Measurements from ENCODE around the gene ZNF83. TPM values are rescaled to one million over a fixed set of nuclear protein-coding genes. Genes with fewer than 3 reads are reported as not detected.
"Not testable (repeated sequence)": the region's sequence is repeated elsewhere in the genome, so short reads cannot be mapped to it uniquely, and the experiment has no call there.

ZNF83 gene
- polyA plus RNA-seq, 10 donors, result 25.8 to 81.0 (median 36.4) TPM

GRCh38 chr19:52646571-52647217, 8.5 kb upstream of the ZNF83 start:
- DNase-seq, result no peak

GRCh38 chr19:52640916-52641315, 2.8 kb upstream of the ZNF83 start:
- DNase-seq, result peak in 1 of 3 donors; percentile 30

GRCh38 chr19:52639996-52640395, 1.8 kb upstream of the ZNF83 start:
- no peak for DNase-seq

- DNase-seq, result no peak
Observed at GRCh38 chr19:52638601-52639000, 446 bp upstream of the ZNF83 start.

DNA sequence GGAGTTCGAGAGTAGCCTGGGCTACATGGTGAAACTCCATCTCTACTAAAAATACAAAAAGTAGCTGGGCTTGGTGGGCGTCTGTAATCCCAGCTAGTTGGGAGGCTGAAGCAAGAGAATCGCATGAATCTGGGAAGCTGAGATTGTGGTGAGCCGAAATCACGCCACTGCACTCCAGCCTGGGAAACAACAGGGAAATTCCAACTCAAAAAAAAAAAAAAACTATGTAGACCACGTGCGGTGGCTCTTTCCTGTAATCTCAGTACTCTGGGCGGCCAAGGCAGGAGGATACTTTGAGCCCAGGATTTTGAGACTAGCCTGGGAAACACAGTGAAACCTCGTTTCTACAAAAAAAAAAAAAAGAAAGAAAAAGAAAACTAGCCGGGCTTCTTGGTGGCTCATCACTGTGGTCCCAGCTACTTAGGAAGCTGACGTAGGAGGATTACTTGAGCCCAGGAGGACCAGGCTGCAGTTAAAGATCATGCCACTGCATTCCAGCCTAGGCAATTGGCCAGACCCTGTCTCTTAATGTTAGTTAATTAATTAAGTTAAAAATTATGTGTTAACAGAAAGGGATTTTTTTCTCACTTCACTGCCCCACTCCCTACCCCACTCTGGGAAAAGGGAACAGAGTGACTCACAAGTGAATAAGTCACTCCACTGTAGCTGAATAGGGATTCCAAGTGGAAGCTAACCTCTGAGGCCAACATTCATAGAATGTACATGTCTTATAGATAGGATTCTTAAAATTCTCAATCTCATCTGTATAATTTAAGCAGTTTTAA, 2.2 kb downstream of the ZNF83 start:
- no peak for DNase-seq

DNA sequence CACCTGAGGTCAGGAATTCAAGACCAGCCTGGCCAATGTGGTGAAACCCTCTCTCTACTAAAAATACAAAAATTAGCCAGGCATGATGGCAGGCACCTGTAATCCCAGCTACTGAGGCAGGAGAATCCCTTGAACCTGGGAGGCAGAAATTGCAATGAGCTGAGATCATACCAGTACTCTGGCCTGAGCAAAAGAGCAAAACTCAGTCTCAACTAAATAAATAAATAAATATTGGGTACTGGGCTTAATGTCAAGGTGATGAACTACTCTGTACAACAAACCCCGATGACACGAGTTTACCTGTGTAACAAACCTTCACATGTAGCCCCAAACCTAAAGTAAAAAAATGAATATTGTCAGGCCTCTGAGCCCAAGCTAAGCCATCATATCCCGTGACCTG, 10.7 kb downstream of the ZNF83 start:
- DNase-seq, result not testable (repeated sequence)

- no peak for DNase-seq
Observed at GRCh38 chr19:52626915-52627314, 11.2 kb downstream of the ZNF83 start.

DNA sequence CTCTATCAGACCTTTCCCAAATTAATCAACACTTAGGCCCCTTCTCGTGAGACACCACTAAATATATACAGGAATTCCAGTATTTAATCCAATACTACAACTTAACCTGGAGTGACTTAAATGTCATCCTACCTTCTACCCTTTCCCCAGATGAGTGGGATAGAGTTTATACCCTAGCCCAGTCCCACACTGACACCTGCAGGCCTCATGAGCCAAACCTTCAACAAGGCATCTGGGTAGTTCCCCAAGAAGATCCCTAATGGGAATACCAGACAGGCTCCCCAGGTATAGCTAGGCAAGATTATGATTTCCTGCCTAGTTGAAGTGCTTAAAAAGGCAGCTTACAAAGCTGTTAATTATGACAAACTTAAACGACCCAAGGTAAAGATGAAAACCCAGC, 15.9 kb downstream of the ZNF83 start:
- DNase-seq, result no peak

GRCh38 chr19:52621376-52621775, 16.8 kb downstream of the ZNF83 start:
- DNase-seq, result no peak

- no peak for DNase-seq
Observed at GRCh38 chr19:52613299-52613906, 24.8 kb downstream of the ZNF83 start.

- no peak for DNase-seq
Observed at GRCh38 chr19:52603558-52604207, 34.5 kb downstream of the ZNF83 start.

DNA sequence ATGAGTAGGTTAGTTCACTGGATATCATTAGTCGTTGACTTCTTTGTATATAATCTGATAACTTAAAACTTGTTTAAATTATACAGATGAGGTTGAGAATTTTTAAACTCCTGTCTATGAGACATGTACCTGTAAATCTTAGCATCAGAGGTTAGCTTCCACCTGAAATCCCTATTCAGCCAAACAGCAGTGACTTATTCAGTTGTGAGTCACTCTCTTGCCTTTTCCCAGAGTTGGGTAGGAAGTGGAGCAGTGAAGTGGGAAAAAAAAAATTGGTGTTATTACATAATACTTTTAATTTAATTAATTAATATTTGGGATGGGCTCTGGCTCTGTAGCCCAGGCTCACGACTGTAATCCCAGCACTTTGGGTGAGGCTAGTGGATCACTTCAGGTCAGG, 35.2 kb downstream of the ZNF83 start:
- no peak for DNase-seq

DNA sequence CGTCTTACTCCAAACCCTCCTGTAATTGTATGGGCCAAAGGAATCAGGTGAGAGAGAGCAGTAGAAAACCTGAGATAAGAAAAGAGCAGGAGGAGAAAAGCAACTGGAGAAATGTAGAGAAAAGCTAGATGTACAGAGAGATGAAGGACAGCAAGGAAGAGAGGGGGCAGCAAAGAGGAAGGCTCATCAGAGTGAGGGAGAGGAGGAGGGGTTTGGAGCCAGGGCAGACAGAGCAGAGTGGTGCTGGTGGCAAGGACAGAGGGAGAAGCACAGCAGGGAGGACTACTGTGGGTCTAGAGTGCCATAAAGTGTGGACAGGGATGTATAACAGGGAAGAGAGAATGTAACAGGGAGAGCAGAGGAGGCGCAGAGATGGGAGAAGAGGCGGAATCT, 36.2 kb downstream of the ZNF83 start:
- DNase-seq, result not testable (repeated sequence)

- peak; percentile 85 to 95 (median 93) for DNase-seq
Observed at GRCh38 chr19:52601025-52601973, 36.9 kb downstream of the ZNF83 start.

DNA sequence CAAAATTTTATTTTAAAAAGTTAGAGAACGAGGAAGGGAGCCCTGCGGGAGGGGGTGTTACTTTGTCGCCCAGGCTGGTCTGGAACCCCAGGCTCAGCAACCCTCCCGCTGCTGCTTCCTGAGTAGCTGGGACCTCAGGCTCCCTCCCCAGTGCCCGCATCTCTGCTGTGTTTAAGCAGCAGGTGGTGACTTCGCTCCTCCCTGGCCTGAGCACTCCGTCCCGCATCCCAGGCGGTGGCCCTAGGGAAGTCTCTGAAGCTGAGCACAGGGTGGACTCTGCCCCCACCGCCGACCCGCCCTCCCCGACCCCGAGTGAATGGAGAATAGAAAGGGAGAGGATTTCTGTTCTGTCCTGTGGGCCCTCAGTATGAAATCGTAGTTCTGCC, 37.5 kb downstream of the ZNF83 start:
- no peak for DNase-seq

DNA sequence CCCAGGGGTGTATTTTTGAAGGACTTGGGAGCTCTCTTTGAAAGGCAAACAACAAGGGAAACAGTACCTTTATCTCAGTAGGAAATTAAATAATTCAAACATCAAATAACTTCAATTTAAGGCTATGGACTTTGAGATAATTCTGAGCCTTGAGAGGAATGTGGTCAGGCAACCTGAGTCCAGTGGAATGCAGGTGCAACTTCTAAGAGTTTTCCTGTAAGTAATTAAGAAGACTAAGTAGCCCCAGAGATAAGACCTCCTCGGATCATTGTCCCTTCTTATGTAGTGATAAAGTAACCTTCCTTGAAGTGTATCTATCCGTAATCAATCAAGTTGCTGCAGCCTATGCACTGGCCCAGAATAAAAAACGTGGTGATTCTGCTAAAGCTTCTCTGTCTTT, 38.9 kb downstream of the ZNF83 start:
- no peak for DNase-seq

DNA sequence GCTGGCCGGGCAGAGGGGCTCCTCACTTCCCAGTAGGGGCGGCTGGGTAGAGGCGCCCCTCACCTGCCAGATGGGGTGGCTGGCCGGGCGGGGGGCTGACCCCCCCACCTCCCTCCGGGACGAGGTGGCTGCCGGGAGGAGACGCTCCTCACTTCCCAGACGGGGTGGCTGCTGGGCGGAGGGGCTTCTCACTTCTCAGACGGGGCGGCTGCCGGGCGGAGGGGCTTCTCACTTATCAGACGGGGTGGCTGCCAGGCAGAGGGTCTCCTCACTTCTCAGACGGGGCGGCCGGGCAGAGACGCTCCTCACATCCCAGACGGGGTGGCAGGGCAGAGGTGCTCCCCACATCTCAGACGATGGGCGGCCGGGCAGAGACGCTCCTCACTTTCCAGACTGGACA, 44.7 kb downstream of the ZNF83 start:
- not testable (repeated sequence) for DNase-seq

DNA sequence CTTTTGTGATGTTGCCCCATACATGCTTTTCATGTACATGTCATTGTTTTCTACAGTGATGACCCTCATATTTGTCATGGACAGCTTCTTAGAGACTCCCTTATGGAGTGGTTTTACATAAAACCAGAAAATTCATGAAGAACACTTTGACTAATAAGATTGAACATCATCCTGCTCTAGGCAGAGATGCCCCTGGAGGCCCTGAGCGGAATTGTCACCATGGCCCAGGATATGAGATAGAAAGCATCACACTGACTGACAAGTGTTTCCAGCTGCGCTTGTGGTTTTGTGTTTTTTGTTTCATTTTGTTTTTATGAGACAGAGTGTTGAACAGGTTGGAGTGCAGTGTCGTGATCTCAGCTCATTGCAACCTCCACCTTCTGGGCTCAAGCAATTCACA, 45.9 kb downstream of the ZNF83 start:
- DNase-seq, result no peak

- peak in 1 of 3 donors; percentile 21 for DNase-seq
Observed at GRCh38 chr19:52590728-52591127, 47.4 kb downstream of the ZNF83 start.

- no peak for DNase-seq
Observed at GRCh38 chr19:52585604-52586003, 52.6 kb downstream of the ZNF83 start.

DNA sequence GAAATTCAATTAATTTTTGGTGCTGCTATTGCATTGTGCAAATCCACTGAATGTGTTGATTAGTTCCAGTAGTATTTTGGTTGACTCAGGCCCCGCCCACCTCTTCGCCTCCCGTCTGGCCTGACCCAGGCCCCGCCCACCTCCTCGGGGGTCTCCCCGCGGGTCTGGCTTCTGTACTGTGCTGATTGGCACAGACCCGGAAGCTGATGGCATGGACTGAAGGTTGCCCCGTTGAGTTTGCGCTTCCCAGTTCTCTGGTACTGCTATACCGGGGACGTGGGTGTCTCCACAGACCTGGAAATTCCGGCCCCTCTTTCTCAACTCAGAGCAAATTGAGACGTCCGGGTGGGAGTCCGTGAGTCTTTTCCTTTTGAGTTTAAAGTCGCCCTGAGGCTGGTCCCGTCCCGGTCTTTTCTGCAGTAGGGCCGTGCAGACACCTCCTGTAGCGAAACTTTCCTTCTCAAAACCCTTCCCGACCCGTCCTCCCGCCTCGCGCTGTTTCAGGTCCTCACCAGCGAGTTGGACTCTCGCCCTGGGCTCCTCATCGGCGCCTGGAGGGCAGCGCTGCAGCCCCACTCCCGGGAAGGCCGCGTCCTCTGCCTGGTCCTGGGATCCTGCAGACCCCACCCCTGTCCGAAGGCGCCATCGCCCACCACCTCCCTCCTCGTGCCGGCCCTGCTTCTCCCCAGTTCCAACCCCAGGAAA, 53.3 kb downstream of the ZNF83 start:
- DNase-seq, result peak in 2 of 3 donors; percentile 50 to 53

Measured in muscle of back (tissue), 11 donors.